Measurements from ENCODE around the gene ELMOD2.
"Not testable (repeated sequence)": the region's sequence is repeated elsewhere in the genome, so short reads cannot be mapped to it uniquely, and the experiment has no call there.

ELMOD2 gene
- 24.8 to 40.8 (median 31.6) reads per million in 4 experiments for total RNA-seq

- peak; percentile 95 for DNase-seq
These were observed at the start of gene ELMOD2 for GRCh38 chr4:140523857-140524742. TSS of gene ELMOD2 (plus strand) at chr4:140524168. CDS start at chr4:140525429, 1,261 bp downstream.

GRCh38 chr4:140483445-140483844, 40.5 kb upstream of the ELMOD2 start:
- DNase-seq, result no peak

GRCh38 chr4:140485939-140486338, 38.0 kb upstream of the ELMOD2 start:
- DNase-seq, result no peak

- DNase-seq, result no peak
These were observed 26.6 kb upstream of the ELMOD2 start for GRCh38 chr4:140497405-140497746.

- no peak for DNase-seq
These were observed 26.0 kb upstream of the ELMOD2 start, which contains the start of gene MGAT4D for GRCh38 chr4:140497747-140498636. TSS of gene MGAT4D (minus strand) at chr4:140498293. CDS start at chr4:140498222, 71 bp downstream.

- DNase-seq, result no peak
These were observed 24.6 kb upstream of the ELMOD2 start for GRCh38 chr4:140499391-140499790.

GRCh38 chr4:140504261-140504660, 19.7 kb upstream of the ELMOD2 start:
- no peak for DNase-seq

- not testable (repeated sequence) for DNase-seq
These were observed 10.2 kb upstream of the ELMOD2 start for GRCh38 chr4:140513765-140514164.

- no peak for DNase-seq
These were observed 8.5 kb upstream of the ELMOD2 start for GRCh38 chr4:140515423-140515822.

GRCh38 chr4:140523370-140523856, 555 bp upstream of the ELMOD2 start:
- DNase-seq, result no peak

- DNase-seq, result no peak
These were observed 5.5 kb downstream of the ELMOD2 start for GRCh38 chr4:140529434-140529833.

GRCh38 chr4:140533951-140534480, 10.0 kb downstream of the ELMOD2 start:
- DNase-seq, result no peak

- no peak for DNase-seq
These were observed 32.6 kb downstream of the ELMOD2 start for GRCh38 chr4:140556372-140557085.

GRCh38 chr4:140557831-140558435, 34.0 kb downstream of the ELMOD2 start:
- no peak for DNase-seq

GRCh38 chr4:140559696-140560095, 35.7 kb downstream of the ELMOD2 start:
- DNase-seq, result no peak

GRCh38 chr4:140568507-140569306, 44.7 kb downstream of the ELMOD2 start, which contains the start of gene UCP1:
TSS of gene UCP1 (minus strand) at chr4:140568961. CDS start at chr4:140568729, 232 bp downstream.
- no peak for DNase-seq

- DNase-seq, result no peak
These were observed 45.3 kb downstream of the ELMOD2 start for GRCh38 chr4:140569307-140569638.

- DNase-seq, result no peak
These were observed 47.7 kb downstream of the ELMOD2 start for GRCh38 chr4:140571620-140572019.

- no peak for DNase-seq
These were observed 51.5 kb downstream of the ELMOD2 start for GRCh38 chr4:140575489-140575888.

GRCh38 chr4:140579278-140579677, 55.3 kb downstream of the ELMOD2 start:
- no peak for DNase-seq

GRCh38 chr4:140581078-140581477, 57.1 kb downstream of the ELMOD2 start:
- no peak for DNase-seq
